Fibroblast of lung (primary cell): ENCODE measurements around the gene NKG7.

Experiments used
- CTCF ChIP-seq, 2 donors: IDR thresholded peaks in 1 of 2; conservative IDR thresholded peaks in 1 of 2; 1 replicate in 1 of 2; 2 replicates in 1 of 2; pipeline ENCODE4 v1.5.1; 2011 to 2012; ENCODE audit warnings: low read length in 2 of 2, control low read depth in 1 of 2, inconsistent platforms in 1 of 2, low read depth in 1 of 2, mild to moderate bottlenecking in 1 of 2
- EZH2 ChIP-seq: IDR thresholded peaks from 2 replicates; pipeline ENCODE4 v1.5.1; 2012; ENCODE audit warnings: low read length, control low read depth, mild to moderate bottlenecking; ENCODE audit errors: missing control alignments

GRCh38 chr19:51417107-51417809, 44.8 kb upstream of the NKG7 start, which contains the start of gene SIGLEC10:
- no peak for TF ChIP-seq CTCF (conservative IDR thresholded peaks at IDR 0.05 in 1 of 2, IDR thresholded peaks at IDR 0.05 in 1 of 2; ENCODE audit: low read depth in 1 of 2, low read length in 2 of 2)
- no peak for TF ChIP-seq EZH2
